Sigmoid colon (tissue), 7 donors: ENCODE results near the gene ZBTB40. TPM values are rescaled to one million over a fixed set of nuclear protein-coding genes. Genes with fewer than 3 reads are reported as not detected.

ENCODE experiments used
- DNase-seq: peaks from one replicate; pipeline ENCODE4 v3.0.0-alpha.2; 2019
- H3K27ac ChIP-seq, 4 donors: fragments of 200-600 bp; sonication (generic); one replicate each; pipeline ENCODE4 v1.5.1; 2016 to 2019; ENCODE audit warnings: mild to moderate bottlenecking in 1 of 4
- H3K27me3 ChIP-seq, 3 donors: fragments of 200-600 bp; sonication (generic); one replicate each; pipeline ENCODE4 v1.5.1; 2019; ENCODE audit warnings: mild to moderate bottlenecking in 1 of 3
- H3K36me3 ChIP-seq, 4 donors: fragments of 200-600 bp; sonication (generic); one replicate each; pipeline ENCODE4 v1.5.1; 2016 to 2019
- H3K4me1 ChIP-seq, 4 donors: fragments of 200-600 bp; sonication (generic); one replicate each; pipeline ENCODE4 v1.5.1; 2017 to 2019
- H3K4me3 ChIP-seq, 4 donors: fragments of 200-600 bp; sonication (generic); one replicate each; pipeline ENCODE4 v1.5.1; 2017 to 2019; ENCODE audit warnings: mild to moderate bottlenecking in 2 of 4, moderate library complexity in 1 of 4
- H3K9me3 ChIP-seq, 4 donors: fragments of 200-600 bp in 3 of 4; sonication (generic) in 3 of 4; one replicate each; pipeline versions ENCODE4 v1.5.1 to v1.6.1; 2013 to 2019
- CTCF ChIP-seq, 4 experiments: fragments of 450-650 bp in 3 of 4; fragments of 200-600 bp in 1 of 4; IDR thresholded peaks; one replicate each; pipeline ENCODE4 v1.5.1; 2016 to 2019; ENCODE audit warnings: antibody characterized with exemption in 4 of 4, mild to moderate bottlenecking in 3 of 4, moderate library complexity in 2 of 4
- EP300 ChIP-seq, 4 donors: sonication (generic); formaldehyde crosslinking; IDR thresholded peaks; one replicate each; pipeline ENCODE4 v1.6.1; 2017; ENCODE audit warnings: antibody characterized with exemption in 4 of 4
- POLR2A ChIP-seq, 2 donors: fragments of 450-650 bp; IDR thresholded peaks; one replicate each; pipeline ENCODE4 v1.6.1; 2016; ENCODE audit warnings: antibody characterized with exemption in 2 of 2, mild to moderate bottlenecking in 2 of 2, moderate library complexity in 2 of 2
- POLR2AphosphoS5 ChIP-seq, 4 donors: sonication (generic); formaldehyde crosslinking; IDR thresholded peaks; one replicate each; pipeline ENCODE4 v1.6.1; 2017; ENCODE audit warnings: antibody characterized with exemption in 4 of 4
- WGBS, 2 donors: extraction: QIAGEN DNeasy Blood & Tissue Kit; methylation state at CpG; one replicate each; pipeline ENCODE4 v1.1.7; 2013; 5-methylcytosine and 5-hydroxymethylcytosine counted together
- intact Hi-C: fragments of 100-400 bp; cut with DNase I; formaldehyde crosslinking; loops from one replicate; pipeline ENCODE4 v1.15.1; 2023
- polyA plus RNA-seq, 3 donors: library from polyadenylated mRNA; stranded (reverse); fragments of 200-250 nt; gene quantifications; one replicate each; pipeline ENCODE4 v1.2.3, GENCODE V29; 2013
- total RNA-seq, 4 donors: library from RNA; depleted of rRNA; stranded (reverse); fragments of >200 nt; gene quantifications; one replicate each; pipeline ENCODE4 v1.1.0, GENCODE V29; 2016
- donor health status: healthy with polysubstance abuse.
- donor health status: Bipolar disorder and iron deficiency.
- donor health status: healthy.

Gene ZBTB40
- total and polyA plus RNA-seq, 7 donors = 1.8 to 22.2 (median 14.3) TPM

GRCh38 chr1:22539510-22540118, 88.0 kb downstream of the ZBTB40 start:
- H3K4me3 ChIP-seq = no peak overlapping the region
- H3K27me3 ChIP-seq = peaks cover 0 to 13% (median 0%) of the 10 kb centered on the region in 3 donors
- intact Hi-C loops = no loop called here
- TF ChIP-seq EP300 (IDR thresholded peaks at IDR 0.05) (no peak), POLR2A (IDR thresholded peaks at IDR 0.05) (no peak), CTCF (IDR thresholded peaks at IDR 0.05) (no peak), POLR2AphosphoS5 (IDR thresholded peaks at IDR 0.05) (no peak)
- no peak for DNase-seq
- no peaks in the 10 kb centered on the region for H3K36me3 ChIP-seq
- WGBS, 2 donors = 57 to 80% methylated on average over 16 of the region's 16 CpGs
- H3K4me1 ChIP-seq = no peaks in the 10 kb centered on the region
- H3K9me3 ChIP-seq = no peaks in the 10 kb centered on the region
- H3K27ac ChIP-seq = no peak overlapping the region

GRCh38 chr1:22540337-22540736, 88.7 kb downstream of the ZBTB40 start:
- WGBS, 2 donors = 52 to 72% methylated on average over 5 of the region's 5 CpGs

GRCh38 chr1:22542886-22543285, 91.2 kb downstream of the ZBTB40 start:
- no peak for DNase-seq
- H3K4me1 ChIP-seq = no peaks in the 10 kb centered on the region
- no peak overlapping the region for H3K4me3 ChIP-seq
- no peak for TF ChIP-seq CTCF (IDR thresholded peaks at IDR 0.05)
- no peak for TF ChIP-seq POLR2AphosphoS5 (IDR thresholded peaks at IDR 0.05)
- no peak for TF ChIP-seq POLR2A (IDR thresholded peaks at IDR 0.05)
- TF ChIP-seq EP300 (IDR thresholded peaks at IDR 0.05) = no peak
- no peaks in the 10 kb centered on the region for H3K36me3 ChIP-seq
- 62 to 82% methylated on average over 9 of the region's 9 CpGs for WGBS, 2 donors
- intact Hi-C loops = no loop called here
- no peaks in the 10 kb centered on the region for H3K9me3 ChIP-seq
- peaks cover 0 to 30% (median 0%) of the 10 kb centered on the region in 3 donors for H3K27me3 ChIP-seq
- no peak overlapping the region for H3K27ac ChIP-seq

More at GRCh38 chr1:22540337-22540736, 88.7 kb downstream of the ZBTB40 start:
- DNase-seq = no peak
- H3K27ac ChIP-seq = no peak overlapping the region
- H3K4me3 ChIP-seq = no peak overlapping the region
- no peak for TF ChIP-seq CTCF (IDR thresholded peaks at IDR 0.05)
- intact Hi-C loops = no loop called here
- H3K36me3 ChIP-seq = no peaks in the 10 kb centered on the region
- peaks cover 0 to 20% (median 0%) of the 10 kb centered on the region in 3 donors for H3K27me3 ChIP-seq
- H3K4me1 ChIP-seq = no peaks in the 10 kb centered on the region
- H3K9me3 ChIP-seq = no peaks in the 10 kb centered on the region

- Histone ChIP-seq H3K27me3 (peaks cover 0 to 37% (median 0%) of the 10 kb centered on the region in 3 donors), H3K4me3 (no peak overlapping the region), H3K4me1 (no peaks in the 10 kb centered on the region), H3K9me3 (no peaks in the 10 kb centered on the region), H3K36me3 (no peaks in the 10 kb centered on the region), H3K27ac (no peak overlapping the region)
- 44 to 72% methylated on average over 6 of the region's 6 CpGs for WGBS, 2 donors
- intact Hi-C loops = no loop called here
- TF ChIP-seq EP300 (IDR thresholded peaks at IDR 0.05) = no peak
- TF ChIP-seq POLR2AphosphoS5 (IDR thresholded peaks at IDR 0.05) = no peak
- TF ChIP-seq CTCF (IDR thresholded peaks at IDR 0.05) = no peak
- TF ChIP-seq POLR2A (IDR thresholded peaks at IDR 0.05) = no peak
- no peak for DNase-seq
Observed at GRCh38 chr1:22543679-22544078, 92.0 kb downstream of the ZBTB40 start.

GRCh38 chr1:22544606-22545005, 93.0 kb downstream of the ZBTB40 start:
- Histone ChIP-seq H3K27ac (no peak overlapping the region), H3K36me3 (no peaks in the 10 kb centered on the region), H3K4me3 (no peak overlapping the region), H3K9me3 (no peaks in the 10 kb centered on the region), H3K4me1 (no peaks in the 10 kb centered on the region), H3K27me3 (peaks cover 0 to 46% (median 4%) of the 10 kb centered on the region in 3 donors)
- 79 to 86% methylated on average over 12 of the region's 12 CpGs for WGBS, 2 donors
- intact Hi-C loops = no loop called here
- DNase-seq = no peak
- TF ChIP-seq EP300 (IDR thresholded peaks at IDR 0.05) = no peak
- no peak for TF ChIP-seq CTCF (IDR thresholded peaks at IDR 0.05)
- TF ChIP-seq POLR2AphosphoS5 (IDR thresholded peaks at IDR 0.05) = no peak
- no peak for TF ChIP-seq POLR2A (IDR thresholded peaks at IDR 0.05)
